Memory B cell (primary cell): Measurements from ENCODE around the gene LENG8.
"Not testable (repeated sequence)": the region's sequence is repeated elsewhere in the genome, so short reads cannot be mapped to it uniquely, and the experiment has no call there.

Experiments
- ATAC-seq: fragments of 150-1000 bp; cut with Tn5 transposase; 2 replicates; pipeline ENCODE4 v1.10.0; 2021; ENCODE audit warnings: low read depth, mild to moderate bottlenecking, moderate library complexity
- DNase-seq, 2 donors: peaks; one replicate each; pipeline ENCODE4 v3.0.0; 2022; ENCODE audit warnings: low spot score in 2 of 2
- H3K27ac Mint-ChIP-seq: one replicate; pipeline ENCODE4 v1.8.0; 2022; ENCODE audit warnings: mild to moderate bottlenecking, moderate library complexity, mixed read lengths
- H3K27me3 Mint-ChIP-seq: one replicate; pipeline ENCODE4 v1.8.0; 2022; ENCODE audit warnings: mixed read lengths
- H3K36me3 Mint-ChIP-seq: one replicate; pipeline ENCODE4 v1.8.0; 2022; ENCODE audit warnings: mild to moderate bottlenecking, mixed read lengths
- H3K4me1 Mint-ChIP-seq: one replicate; pipeline ENCODE4 v1.8.0; 2022; ENCODE audit warnings: mixed read lengths
- H3K4me3 Mint-ChIP-seq: one replicate; pipeline ENCODE4 v1.8.0; 2022; ENCODE audit warnings: mild to moderate bottlenecking, moderate library complexity, mixed read lengths
- H3K9me3 Mint-ChIP-seq: one replicate; pipeline ENCODE4 v1.8.0; 2022; ENCODE audit warnings: mixed read lengths

Gene LENG8

DNA sequence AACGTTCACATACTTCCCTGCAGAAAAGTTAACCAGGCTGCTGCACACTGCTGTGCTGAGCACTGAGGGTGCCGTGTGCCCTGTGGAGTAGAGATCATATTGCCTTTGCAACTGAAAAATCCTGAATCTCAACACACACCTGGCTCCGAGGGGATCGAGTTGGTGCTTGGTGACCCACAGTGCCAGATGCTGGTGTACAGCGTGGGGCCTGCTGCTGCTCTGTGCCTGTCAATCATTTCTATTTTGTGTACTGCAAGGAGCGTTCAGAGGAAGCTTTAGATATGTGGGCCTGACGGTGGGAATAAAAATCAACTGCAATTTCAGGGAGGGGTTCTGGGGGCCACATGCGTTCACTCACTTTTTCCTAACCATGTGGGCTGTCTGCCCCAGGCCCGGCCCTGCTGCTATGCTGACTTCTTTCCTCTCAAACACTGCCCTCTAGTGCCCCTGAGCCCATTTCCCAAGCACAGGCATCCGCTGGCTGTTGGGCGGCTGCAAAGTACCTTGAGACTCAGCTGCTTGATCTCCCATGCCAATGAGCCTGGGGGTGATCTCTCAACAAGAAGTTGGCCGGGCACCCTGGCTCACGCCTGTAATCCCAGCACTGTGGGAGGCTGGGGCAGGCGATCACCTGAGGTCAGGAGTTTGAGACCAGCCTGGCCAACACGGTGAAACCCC, 9.7 kb upstream of the LENG8 start:
- no peak for DNase-seq
- Mint-ChIP-seq H3K36me3 (peaks cover 10% of the 10 kb centered on the region), H3K27ac (no peak overlapping the region), H3K27me3 (no peaks in the 10 kb centered on the region), H3K4me1 (peaks cover 14% of the 10 kb centered on the region), H3K9me3 (no peaks in the 10 kb centered on the region), H3K4me3 (no peak overlapping the region)
- peak; percentile 48 for ATAC-seq

GRCh38 chr19:54440641-54441040, 8.4 kb upstream of the LENG8 start:
- Mint-ChIP-seq H3K27ac (no peak overlapping the region), H3K4me3 (no peak overlapping the region)
- no peak for DNase-seq

DNA sequence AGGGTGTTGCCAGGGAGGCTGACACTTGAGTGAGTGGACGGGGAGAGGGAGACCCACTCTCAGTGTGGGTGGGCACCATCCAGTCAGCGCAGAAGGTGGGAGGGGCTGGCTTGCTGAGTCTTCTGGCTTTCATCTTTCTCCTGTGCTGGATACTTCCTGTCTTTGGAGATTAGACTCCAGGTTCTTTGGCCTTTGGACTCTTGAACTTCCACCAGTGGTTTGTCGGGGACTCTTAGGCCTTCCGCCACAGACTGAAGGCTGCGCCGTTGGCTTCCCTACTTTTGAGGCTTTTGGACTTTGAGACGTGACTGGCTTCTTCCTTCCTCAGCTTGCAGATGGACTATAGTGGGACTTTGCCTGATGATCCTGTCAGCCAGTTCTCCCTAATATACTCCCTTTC, 4.3 kb upstream of the LENG8 start:
- Mint-ChIP-seq H3K36me3 (peaks cover 7% of the 10 kb centered on the region), H3K4me1 (peaks cover 11% of the 10 kb centered on the region), H3K4me3 (no peak overlapping the region), H3K27me3 (no peaks in the 10 kb centered on the region), H3K9me3 (no peaks in the 10 kb centered on the region), H3K27ac (no peak overlapping the region)
- no peak for ATAC-seq
- DNase-seq: no peak

More at GRCh38 chr19:54440641-54441040, 8.4 kb upstream of the LENG8 start:
- ATAC-seq: no peak
- no peaks in the 10 kb centered on the region for H3K27me3 Mint-ChIP-seq
- H3K36me3 Mint-ChIP-seq: peaks cover 10% of the 10 kb centered on the region
- no peaks in the 10 kb centered on the region for H3K9me3 Mint-ChIP-seq
- H3K4me1 Mint-ChIP-seq: peaks cover 7% of the 10 kb centered on the region

DNA sequence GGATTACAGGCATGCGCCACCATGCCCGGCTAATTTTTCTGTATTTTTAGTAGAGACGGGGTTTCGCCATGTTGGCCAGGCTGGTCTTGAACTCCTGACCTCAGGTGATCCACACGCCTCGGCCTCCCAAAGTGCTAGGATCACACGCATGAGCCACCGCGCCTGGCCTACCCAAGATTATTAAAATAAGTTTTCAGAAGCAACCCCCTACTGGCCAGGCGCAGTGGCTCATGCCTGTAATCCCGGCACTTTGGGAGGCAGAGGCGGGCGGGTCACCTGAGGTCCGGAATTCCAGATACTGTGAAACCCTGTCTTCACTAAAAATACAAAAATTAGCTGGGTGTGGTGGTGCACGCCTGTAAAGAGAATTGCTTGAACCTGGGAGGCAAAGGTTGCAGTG, 2.6 kb upstream of the LENG8 start:
- not testable (repeated sequence) for H3K27ac Mint-ChIP-seq, ATAC-seq, H3K9me3 Mint-ChIP-seq, H3K4me3 Mint-ChIP-seq, H3K27me3 Mint-ChIP-seq, DNase-seq
- H3K36me3 Mint-ChIP-seq: peaks cover 11% of the 10 kb centered on the region
- peaks cover 24% of the 10 kb centered on the region for H3K4me1 Mint-ChIP-seq

DNA sequence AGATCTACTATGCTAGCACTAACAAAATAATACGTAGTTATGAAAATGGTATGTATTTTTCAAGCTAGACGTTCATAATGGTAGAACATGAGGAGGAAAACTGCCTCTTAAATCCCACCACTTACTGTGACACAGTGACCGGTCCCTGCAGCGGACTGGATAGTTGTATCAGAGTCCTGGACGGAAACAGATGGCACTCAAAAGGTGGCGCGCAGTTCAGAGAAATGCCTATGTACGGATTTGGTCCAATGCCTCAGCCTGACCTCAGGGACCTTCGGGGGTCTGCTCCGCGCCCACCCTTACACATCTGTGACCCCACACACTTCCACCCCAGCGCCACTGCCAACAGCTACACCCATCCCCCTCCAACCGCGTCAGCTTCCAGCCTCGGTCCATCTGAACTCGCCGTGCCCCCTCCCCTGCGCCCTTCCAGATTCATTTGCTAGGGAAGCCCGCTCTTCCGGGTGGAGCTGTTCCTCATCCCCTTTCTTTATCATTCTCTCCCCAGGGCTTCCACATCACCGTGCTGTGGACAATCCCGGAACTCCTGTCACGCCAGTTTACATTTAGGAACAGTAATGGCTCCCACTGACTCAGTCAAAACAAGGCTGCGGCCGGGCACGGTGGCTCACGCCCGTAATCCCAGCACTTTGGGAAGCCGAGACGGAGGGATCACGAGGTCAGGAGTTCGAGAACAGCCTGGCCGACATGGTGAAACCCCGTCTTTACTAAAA, 792 bp upstream of the LENG8 start:
- ATAC-seq (peak; percentile 5), DNase-seq (peak in 1 of 2 donors; percentile 32)
- H3K4me1 Mint-ChIP-seq: peaks cover 27% of the 10 kb centered on the region
- H3K4me3 Mint-ChIP-seq: peak overlapping the region; percentile 99
- peak overlapping the region; percentile 98 for H3K27ac Mint-ChIP-seq
- peaks cover 12% of the 10 kb centered on the region for H3K36me3 Mint-ChIP-seq
- H3K27me3 Mint-ChIP-seq: no peaks in the 10 kb centered on the region
- no peaks in the 10 kb centered on the region for H3K9me3 Mint-ChIP-seq

- peak overlapping the region; percentile 99 for H3K4me3 Mint-ChIP-seq
- peaks cover 27% of the 10 kb centered on the region for H3K4me1 Mint-ChIP-seq
Observed at GRCh38 chr19:54449701-54450069, 686 bp downstream of the LENG8 start.

GRCh38 chr19:54451331-54451871, 2.4 kb downstream of the LENG8 start:
- DNase-seq (no peak), ATAC-seq (no peak)
- H3K9me3 Mint-ChIP-seq: no peaks in the 10 kb centered on the region
- peak overlapping the region; percentile 99 for H3K4me3 Mint-ChIP-seq
- no peaks in the 10 kb centered on the region for H3K27me3 Mint-ChIP-seq
- H3K27ac Mint-ChIP-seq: peak overlapping the region; percentile 98
- H3K4me1 Mint-ChIP-seq: peaks cover 27% of the 10 kb centered on the region
- peaks cover 22% of the 10 kb centered on the region for H3K36me3 Mint-ChIP-seq

More at GRCh38 chr19:54449701-54450069, 686 bp downstream of the LENG8 start:
- peak overlapping the region; percentile 98 for H3K27ac Mint-ChIP-seq
- DNase-seq: no peak
- ATAC-seq: no peak
- no peaks in the 10 kb centered on the region for H3K27me3 Mint-ChIP-seq
- peaks cover 14% of the 10 kb centered on the region for H3K36me3 Mint-ChIP-seq
- no peaks in the 10 kb centered on the region for H3K9me3 Mint-ChIP-seq

DNA sequence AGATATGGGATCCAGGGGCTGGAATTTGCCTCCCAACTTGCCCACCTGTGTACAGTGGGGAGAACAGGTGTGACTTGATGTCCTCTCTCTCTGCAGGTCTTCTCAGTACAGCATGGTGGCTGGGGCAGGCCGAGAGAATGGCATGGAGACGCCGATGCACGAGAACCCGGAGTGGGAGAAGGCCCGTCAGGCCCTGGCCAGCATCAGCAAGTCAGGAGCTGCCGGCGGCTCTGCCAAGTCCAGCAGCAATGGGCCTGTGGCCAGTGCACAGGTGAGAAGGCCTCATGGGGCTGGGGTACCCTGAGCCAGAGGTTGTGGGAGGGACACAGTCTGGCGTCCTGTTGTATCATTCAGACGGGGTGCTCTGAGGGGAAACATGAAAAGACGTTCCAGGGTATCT, 3.0 kb downstream of the LENG8 start:
- no peak overlapping the region for H3K4me3 Mint-ChIP-seq
- H3K36me3 Mint-ChIP-seq: peaks cover 22% of the 10 kb centered on the region
- ATAC-seq (no peak), DNase-seq (no peak)
- H3K4me1 Mint-ChIP-seq: peaks cover 27% of the 10 kb centered on the region
- H3K9me3 Mint-ChIP-seq: no peaks in the 10 kb centered on the region
- H3K27me3 Mint-ChIP-seq: no peaks in the 10 kb centered on the region
- H3K27ac Mint-ChIP-seq: no peak overlapping the region

DNA sequence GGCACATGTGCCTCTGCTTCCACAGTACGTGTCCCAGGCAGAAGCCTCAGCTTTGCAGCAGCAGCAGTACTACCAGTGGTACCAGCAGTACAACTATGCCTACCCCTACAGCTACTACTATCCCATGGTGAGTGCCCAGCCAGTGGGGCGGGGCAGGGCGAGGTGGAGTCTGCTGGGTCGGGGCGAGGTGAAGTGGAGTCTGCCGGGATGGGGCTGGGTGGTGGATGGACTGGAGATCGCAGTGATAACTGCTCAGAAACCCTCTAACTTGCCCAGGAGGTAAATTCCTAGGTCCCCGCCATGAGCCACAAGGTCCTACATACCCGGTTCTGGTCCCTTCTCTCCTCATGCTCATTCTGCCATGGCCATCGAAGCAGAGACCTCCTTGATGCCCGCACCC, 3.6 kb downstream of the LENG8 start:
- ATAC-seq (no peak), DNase-seq (no peak)
- H3K9me3 Mint-ChIP-seq: no peaks in the 10 kb centered on the region
- no peak overlapping the region for H3K4me3 Mint-ChIP-seq
- H3K4me1 Mint-ChIP-seq: peaks cover 25% of the 10 kb centered on the region
- peaks cover 22% of the 10 kb centered on the region for H3K36me3 Mint-ChIP-seq
- H3K27me3 Mint-ChIP-seq: no peaks in the 10 kb centered on the region
- no peak overlapping the region for H3K27ac Mint-ChIP-seq

GRCh38 chr19:54453921-54454780, 5.2 kb downstream of the LENG8 start:
- H3K9me3 Mint-ChIP-seq: no peaks in the 10 kb centered on the region
- H3K4me1 Mint-ChIP-seq: peaks cover 28% of the 10 kb centered on the region
- DNase-seq (no peak), ATAC-seq (no peak)
- no peaks in the 10 kb centered on the region for H3K27me3 Mint-ChIP-seq
- peaks cover 35% of the 10 kb centered on the region for H3K36me3 Mint-ChIP-seq
- no peak overlapping the region for H3K4me3 Mint-ChIP-seq
- H3K27ac Mint-ChIP-seq: no peak overlapping the region

GRCh38 chr19:54454781-54455675, 6.0 kb downstream of the LENG8 start:
- peak overlapping the region; percentile 58 for H3K27ac Mint-ChIP-seq

DNA sequence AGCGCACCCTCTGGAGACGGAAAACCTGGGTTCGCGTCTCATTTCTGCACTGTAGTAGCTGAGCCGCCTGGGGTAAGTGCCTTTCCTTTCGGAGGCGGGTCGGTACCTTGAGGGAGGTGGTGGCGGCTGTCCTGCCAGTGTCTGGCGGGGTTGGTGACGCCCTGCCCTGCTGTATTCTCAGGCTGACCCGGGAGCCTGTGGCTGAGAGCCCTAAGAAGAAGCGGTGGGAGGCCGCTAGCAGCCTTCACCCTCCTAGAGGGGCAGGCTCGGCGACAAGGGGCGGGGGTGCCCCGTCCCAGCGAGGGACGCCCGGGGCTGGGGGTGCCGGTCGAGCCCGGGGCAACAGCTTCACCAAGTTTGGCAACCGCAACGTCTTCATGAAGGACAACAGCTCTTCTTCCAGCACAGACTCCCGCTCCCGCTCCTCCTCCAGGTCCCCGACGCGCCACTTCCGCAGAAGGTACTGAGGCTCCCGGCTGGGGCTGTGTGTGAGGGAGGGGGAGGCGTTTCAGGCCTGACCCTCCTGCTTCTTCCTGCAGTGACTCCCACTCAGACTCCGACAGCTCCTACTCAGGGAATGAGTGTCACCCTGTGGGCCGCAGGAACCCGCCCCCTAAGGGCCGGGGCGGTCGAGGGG, 6.9 kb downstream of the LENG8 start:
- Mint-ChIP-seq H3K27me3 (no peaks in the 10 kb centered on the region), H3K27ac (peak overlapping the region; percentile 58), H3K4me3 (no peak overlapping the region), H3K4me1 (peaks cover 18% of the 10 kb centered on the region), H3K36me3 (peaks cover 35% of the 10 kb centered on the region), H3K9me3 (no peaks in the 10 kb centered on the region)
- ATAC-seq: no peak
- DNase-seq: no peak

More at GRCh38 chr19:54454781-54455675, 6.0 kb downstream of the LENG8 start:
- H3K4me1 Mint-ChIP-seq: peaks cover 23% of the 10 kb centered on the region
- no peaks in the 10 kb centered on the region for H3K27me3 Mint-ChIP-seq
- no peak overlapping the region for H3K4me3 Mint-ChIP-seq
- H3K36me3 Mint-ChIP-seq: peaks cover 37% of the 10 kb centered on the region
- no peak for ATAC-seq
- no peaks in the 10 kb centered on the region for H3K9me3 Mint-ChIP-seq
- DNase-seq: no peak
